Measurements from ENCODE around the gene PLEK.

DNA sequence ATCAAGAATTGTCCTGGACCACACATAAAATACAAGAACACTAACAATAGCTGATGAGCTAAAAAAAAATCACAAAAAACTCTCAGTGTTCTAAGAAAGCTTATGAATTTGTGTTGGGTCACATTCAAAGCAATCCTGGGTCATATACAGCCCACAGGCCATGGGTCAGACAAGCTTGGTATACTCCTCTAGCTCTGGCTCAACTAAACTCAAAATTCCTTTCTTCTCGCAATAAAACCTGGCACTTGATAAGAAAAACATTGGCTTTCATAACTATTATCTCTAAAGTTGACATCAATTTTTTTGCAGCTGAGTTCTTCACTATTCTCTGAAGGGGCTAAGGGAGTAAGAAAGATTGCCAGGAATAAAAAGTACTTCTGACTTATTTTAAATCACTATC, 63.7 kb downstream of the PLEK start:
- TF ChIP-seq, protein P1, sequence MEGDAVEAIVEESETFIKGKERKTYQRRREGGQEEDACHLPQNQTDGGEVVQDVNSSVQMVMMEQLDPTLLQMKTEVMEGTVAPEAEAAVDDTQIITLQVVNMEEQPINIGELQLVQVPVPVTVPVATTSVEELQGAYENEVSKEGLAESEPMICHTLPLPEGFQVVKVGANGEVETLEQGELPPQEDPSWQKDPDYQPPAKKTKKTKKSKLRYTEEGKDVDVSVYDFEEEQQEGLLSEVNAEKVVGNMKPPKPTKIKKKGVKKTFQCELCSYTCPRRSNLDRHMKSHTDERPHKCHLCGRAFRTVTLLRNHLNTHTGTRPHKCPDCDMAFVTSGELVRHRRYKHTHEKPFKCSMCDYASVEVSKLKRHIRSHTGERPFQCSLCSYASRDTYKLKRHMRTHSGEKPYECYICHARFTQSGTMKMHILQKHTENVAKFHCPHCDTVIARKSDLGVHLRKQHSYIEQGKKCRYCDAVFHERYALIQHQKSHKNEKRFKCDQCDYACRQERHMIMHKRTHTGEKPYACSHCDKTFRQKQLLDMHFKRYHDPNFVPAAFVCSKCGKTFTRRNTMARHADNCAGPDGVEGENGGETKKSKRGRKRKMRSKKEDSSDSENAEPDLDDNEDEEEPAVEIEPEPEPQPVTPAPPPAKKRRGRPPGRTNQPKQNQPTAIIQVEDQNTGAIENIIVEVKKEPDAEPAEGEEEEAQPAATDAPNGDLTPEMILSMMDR (conservative IDR thresholded peaks at IDR 0.05 in 1 of 2, IDR thresholded peaks at IDR 0.05 in 1 of 2; ENCODE audit: low read depth in 1 of 2, low read length in 2 of 2): no peak
- no peak for TF ChIP-seq EZH2 (IDR thresholded peaks at IDR 0.05; ENCODE audit: low read length, missing control alignments)

Data from fibroblast of lung (primary cell).